Stimulated activated CD8-positive, alpha-beta memory T cell treated with anti-CD3 and anti-CD28 coated beads, Interleukin-12 subunit alpha, Interleukin-12 subunit beta, amount 100 ng/mL, for 4 hours (primary cell): Measurements from ENCODE around the gene ELFN1.

ENCODE experiments used
- DNase-seq: peaks from one replicate; pipeline ENCODE4 v3.0.0-alpha.2; 2020; ENCODE audit warnings: low read depth

ELFN1 gene

DNA sequence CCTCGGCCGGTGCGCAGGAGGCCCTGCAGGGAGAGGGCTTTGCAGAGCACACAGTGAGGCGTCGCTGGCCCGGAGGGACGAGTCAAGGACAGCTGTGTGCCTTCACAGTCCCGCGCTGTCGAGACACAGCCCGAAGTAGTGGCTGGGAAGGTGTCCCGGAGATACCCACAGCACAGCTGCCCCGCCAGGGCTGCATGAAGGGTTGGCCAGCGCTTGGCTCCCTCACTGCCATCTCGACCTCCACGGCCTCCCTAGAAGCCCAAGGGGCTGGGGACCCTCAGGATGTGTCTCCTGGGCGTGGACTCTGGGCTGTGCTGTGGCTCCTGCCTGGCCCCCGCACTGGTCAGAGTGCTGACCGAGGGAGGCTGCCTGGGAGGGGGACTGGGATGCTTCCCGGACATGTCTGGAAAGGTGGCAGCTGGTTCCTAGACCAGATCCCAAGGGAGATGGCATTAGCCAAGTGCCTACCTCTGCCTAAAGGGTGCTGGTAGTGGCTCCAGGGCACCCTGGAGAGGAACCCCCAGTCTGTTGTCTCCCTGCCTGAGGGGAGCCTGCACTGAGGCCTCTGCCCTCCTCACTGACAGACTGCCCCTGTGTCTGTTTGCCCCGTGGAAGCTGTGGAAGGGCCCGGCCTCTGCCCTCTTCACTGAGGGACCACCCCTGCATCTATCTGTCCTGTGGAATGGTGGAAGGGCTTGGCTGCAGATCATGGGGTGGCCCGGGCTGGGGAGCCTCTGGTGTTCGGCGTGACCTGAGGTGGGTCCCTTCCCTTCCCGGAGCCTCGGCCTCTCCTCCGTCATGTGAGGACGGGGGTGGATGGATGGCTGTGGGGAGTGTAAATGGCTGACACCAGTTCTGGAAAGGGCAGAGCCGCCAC is 5.8 kb downstream of the ELFN1 start:
- DNase-seq: no peak

GRCh38 chr7:1676550-1677078 is 6.5 kb downstream of the ELFN1 start:
- DNase-seq: no peak

DNA sequence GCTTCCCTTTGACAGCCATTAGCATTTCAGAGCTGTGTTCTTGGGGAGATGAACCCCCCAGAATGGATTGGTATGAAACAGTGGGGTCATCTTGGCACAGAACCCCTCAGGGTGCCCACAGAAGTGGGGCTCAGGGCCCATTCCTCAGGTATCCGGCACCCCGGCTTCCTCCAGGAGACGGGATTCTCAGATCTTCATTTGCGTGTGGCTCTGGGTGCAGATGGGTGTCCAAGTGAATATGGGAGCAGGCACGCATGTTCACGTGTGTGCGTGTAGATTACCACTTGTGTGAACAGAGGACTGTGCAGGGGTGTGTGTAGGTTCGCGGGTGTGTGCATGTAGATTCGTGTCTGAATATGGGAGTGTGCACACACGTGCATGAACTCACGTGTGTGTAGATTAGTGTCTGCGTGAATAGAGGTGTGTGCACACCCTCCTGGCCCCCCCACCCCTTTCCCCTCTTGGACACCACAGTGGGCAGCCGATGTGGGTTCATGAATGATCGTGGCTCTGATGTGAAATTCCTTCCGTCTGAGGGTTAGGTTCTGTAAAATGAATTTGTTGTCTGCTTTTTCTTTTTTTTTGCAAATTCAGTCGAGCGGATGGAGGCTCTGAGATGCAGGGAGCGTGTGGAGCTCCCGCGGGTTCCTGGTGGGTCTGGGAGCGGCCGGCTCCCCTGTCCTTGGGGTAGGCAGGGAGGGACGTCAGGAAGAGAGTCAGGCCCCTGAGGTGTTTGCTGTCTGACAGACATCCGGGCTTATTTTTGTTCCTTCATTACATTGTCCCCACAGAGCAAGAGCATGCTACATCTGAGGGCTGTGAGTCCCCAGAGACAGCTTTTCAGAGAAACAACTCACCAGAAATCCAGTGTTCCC is 7.4 kb downstream of the ELFN1 start:
- no peak for DNase-seq

DNA sequence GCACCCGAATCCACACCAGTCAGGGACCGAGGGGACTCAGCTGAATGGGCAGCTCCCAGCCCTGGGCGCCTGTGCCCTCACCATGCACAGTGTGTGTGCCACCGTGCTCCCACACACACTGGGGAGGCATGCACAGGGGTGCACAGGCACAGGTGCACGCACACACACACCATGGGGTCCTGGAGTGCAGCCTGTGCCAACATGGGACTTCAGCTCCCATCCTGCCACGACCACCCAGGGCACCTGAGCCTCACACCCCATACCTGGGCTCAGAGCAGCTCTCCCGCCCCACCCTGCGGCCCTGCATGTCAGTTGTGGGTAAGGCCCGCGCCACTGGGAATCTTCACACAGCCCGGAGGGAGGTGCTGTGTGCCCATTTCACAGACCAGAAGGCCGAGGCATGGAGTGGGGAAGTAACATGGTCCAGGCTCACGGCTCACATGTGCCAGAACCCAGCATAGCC is 8.0 kb downstream of the ELFN1 start:
- DNase-seq: no peak

DNA sequence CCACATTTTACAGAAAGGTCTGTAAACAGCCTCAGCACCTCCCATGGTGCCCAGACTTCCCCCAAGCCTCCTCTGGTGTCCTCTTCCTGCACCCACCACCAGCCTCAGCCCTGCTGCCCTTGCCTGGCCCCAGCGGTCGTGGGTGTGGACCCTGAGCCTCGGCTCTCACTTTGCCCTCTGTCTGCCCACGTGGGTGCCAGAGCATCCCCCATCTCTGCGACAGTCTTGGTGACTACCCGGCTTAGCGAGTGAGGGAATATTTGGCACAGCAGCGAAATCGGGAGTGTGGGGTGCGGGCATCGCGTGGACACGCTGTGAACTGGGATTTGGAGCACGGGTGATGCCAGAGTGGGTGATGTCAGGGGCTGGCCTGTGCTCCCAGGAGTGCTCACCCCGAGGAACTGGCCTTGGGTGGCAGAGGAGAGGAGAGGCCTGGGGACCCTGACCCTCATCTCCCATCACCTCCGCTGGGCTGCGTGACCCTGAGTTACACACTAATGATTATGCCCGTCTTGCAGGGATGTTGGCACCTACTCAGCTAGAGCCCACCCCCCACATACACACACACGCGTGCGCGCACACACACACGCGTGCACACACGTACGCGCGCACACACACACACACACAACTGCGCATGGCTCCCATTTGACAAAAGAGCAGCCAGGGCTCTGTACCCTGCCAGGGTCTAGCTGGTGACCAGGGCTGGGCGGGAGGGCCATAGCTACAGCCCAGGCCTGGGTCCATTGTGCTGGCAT is 8.7 kb downstream of the ELFN1 start:
- no peak for DNase-seq

- DNase-seq: no peak
Measured at GRCh38 chr7:1679326-1679965, 9.4 kb downstream of the ELFN1 start.

GRCh38 chr7:1679966-1680730 is 10.1 kb downstream of the ELFN1 start:
- DNase-seq: no peak

DNA sequence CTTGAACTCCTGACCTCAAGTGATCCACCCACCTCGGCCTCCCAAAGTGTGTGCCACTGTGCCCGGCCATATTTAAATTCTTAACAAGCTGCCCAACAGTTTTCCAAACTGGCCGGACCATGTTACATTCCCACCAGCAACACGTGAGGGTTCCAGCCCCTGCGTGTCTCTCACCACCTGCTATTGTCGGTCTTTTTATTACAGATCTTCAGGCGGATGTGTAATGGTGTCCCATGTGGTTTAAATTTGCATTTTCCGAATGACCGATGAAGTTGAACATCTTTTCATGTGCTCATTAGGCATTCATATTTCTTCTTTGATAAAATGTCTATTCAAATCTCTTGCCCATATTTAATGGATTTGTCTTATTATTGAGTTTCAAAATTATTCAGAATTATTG is 11.5 kb downstream of the ELFN1 start:
- no peak for DNase-seq

GRCh38 chr7:1685000-1685624 is 15.0 kb downstream of the ELFN1 start:
- DNase-seq: no peak

DNA sequence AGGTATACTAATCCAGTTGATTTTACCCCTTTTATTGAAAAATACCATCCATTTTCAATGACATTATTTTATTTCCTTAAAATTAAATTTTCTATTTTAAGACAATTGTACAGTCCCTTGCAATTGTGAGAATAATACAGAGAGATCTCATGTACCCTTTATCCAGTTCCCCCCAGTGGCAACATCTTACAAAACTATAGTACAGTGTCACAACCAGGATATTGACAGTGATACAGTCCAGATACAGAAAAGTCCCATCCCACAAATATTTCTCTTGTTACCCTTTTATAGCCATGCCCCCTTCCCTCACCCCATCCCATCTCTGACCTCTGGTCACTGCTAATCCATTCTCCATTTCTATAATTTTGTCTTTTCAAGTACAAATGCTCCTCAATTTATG is 18.5 kb downstream of the ELFN1 start:
- no peak for DNase-seq

- no peak for DNase-seq
Measured at GRCh38 chr7:1689311-1689710, 19.2 kb downstream of the ELFN1 start.

GRCh38 chr7:1690359-1690958 is 20.4 kb downstream of the ELFN1 start:
- no peak for DNase-seq

- DNase-seq: no peak
Measured at GRCh38 chr7:1691096-1691495, 21.0 kb downstream of the ELFN1 start.

DNA sequence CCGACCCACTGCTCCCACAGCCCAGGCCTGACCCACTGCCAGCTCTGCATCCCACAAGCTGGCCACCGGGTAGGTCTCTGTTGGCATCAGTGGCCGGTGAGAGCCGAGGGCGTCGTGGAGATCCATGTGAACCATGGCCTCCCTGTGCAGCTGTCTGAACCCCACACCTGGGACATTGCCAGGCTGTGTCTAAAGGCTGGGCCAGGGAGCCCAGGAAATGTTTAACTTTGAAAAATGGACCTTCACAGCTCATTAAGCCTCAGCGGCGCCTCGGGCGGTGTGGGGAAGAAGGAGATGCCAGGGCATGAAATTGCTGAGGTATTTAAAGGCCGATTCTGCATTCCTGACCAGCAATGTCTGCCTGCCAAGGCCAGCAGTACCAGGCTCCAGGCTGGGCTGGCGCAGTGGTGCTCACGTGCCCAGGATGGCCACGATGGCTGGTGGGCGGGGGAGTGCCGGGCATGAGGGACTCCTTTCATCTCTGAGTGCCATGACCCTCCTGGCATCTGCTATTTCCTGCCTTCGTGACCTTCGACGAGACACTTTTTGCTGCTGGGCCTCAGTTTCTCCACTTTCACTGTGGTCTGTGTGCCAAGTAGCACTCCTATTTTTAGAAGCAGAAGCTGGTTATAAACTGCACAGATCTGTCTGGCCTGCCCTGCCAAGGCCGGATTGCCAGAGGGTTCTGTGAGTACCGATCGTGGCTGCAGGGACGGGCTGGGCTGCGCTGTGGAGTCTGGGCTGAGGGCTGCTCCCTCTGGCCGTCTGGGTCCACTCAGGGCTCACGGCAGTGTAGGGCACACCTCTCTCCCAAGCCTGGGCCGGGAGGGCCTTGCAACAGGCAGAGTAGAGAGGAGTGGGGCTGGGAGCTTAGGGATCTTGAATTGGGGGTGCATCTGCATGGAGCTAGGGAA is 21.8 kb downstream of the ELFN1 start:
- DNase-seq: no peak

DNA sequence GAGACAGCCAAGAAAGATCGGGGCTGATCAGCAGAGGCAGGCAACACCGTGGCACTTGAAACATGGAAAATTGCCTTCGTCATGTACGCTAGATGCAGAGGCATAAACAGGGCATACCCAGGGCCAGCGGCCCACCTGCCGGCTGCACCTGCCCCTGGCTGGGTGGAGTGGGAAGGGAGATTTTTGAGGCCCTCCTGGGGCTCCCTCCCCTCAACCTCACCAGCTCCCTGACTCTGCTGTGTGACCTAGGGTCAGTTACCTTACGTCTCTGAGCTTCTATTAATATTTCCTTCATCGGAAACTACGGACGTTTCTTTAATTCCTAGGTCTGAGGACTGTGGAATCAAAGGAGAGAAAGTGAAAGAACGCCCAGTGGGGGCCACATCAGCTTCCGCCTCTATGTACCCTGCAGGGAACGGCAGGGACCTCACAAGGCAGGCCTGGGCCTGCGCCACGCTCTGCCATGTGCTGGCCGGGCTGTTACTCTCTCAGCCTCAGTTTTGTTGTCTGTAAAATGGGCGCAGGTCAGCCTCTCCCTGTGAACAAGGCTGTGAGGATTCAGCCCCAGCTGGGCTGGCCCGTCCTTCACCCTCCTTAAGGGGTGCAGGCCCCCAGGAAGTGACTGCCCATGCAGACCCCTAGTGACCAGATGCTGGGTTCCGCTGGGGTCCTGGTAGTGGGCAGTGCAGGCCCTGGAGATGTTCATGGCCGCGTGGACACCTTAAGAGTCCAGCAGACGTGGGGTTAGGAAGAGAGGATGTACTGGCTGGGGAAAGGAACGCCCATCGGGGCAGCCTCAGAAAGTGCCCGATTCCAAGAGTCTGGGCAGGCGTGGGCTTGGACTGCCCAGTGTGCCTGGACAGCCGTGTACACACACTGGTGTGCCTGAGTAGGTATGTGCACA is 22.7 kb downstream of the ELFN1 start:
- no peak for DNase-seq

DNA sequence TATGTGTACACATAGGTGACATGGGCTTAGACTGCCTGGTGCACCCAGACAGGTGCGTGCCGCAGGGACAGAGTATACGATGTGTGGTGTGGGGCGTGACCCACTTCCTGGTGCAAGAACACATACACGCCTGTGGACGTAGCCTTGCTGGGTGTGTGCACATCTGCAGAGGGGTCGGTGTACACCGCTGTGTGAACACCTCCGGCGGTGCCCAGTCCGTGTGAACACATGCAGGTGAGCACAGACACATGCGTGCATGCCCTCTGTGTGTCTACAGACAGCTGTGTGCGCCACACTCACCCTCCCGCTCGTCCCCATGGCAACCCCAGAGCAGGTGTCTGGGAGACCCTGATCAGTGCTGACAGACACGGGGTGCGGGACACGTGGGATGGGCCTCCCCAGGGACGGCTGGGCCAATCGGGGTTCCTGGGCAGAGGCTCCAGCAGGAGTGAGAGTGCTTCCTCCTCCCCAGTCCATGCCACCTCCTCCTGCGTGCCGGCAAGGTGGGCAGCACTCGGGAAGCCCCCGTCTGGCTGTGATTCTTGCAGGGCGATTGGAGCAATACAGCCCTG is 23.4 kb downstream of the ELFN1 start:
- DNase-seq: no peak

DNA sequence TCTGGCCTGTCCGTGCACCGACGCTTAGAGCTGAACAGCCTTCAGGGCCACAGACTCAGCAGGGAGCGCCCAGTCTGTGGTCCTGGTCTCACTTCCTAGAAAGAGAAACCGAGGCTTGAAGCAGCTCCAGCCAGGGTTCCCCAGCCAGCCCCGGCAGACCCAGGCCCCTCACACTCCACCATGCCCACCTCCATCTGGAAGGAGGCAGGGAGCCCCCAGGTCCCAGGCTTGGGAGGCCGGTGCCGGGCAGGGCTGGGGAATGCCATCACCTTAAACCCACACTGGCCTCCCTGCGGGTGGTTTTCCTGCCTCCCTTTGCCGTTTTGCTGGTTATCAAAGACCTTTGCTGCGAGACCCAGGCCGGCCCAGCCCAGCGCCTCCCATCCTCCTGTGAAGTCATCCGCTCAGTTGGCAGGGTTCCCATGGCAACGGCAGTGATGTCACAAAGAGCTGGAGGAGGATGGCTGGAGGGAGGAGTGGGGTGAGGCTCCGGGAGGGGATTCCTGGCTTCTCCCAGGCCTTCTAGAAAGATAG is 24.0 kb downstream of the ELFN1 start:
- DNase-seq: no peak
